HG03432 (cell line): ENCODE results near the gene PEF1.

ENCODE experiments used
- ATAC-seq: cut with Tn5 transposase; IDR thresholded peaks from one replicate; pipeline ENCODE4 v1.9.1; 2021; ENCODE audit warnings: mild to moderate bottlenecking, moderate library complexity; ENCODE audit not compliant: unreplicated experiment

PEF1 gene

GRCh38 chr1:31671561-31672201, 27.0 kb upstream of the PEF1 start:
- no peak for ATAC-seq

- ATAC-seq: no peak
These were observed 26.5 kb upstream of the PEF1 start for GRCh38 chr1:31671147-31671546.

- no peak for ATAC-seq
These were observed 25.9 kb upstream of the PEF1 start for GRCh38 chr1:31670593-31670964.

- no peak for ATAC-seq
These were observed 25.3 kb upstream of the PEF1 start for GRCh38 chr1:31669786-31670592.

GRCh38 chr1:31669433-31669785, 24.7 kb upstream of the PEF1 start:
- no peak for ATAC-seq

GRCh38 chr1:31668303-31668883, 23.7 kb upstream of the PEF1 start:
- no peak for ATAC-seq

GRCh38 chr1:31667065-31667785, 22.5 kb upstream of the PEF1 start:
- ATAC-seq: no peak

GRCh38 chr1:31666263-31666963, 21.7 kb upstream of the PEF1 start:
- no peak for ATAC-seq

- no peak for ATAC-seq
These were observed 20.7 kb upstream of the PEF1 start for GRCh38 chr1:31665234-31665878.

GRCh38 chr1:31664528-31664927, 19.9 kb upstream of the PEF1 start:
- no peak for ATAC-seq

- no peak for ATAC-seq
These were observed 19.2 kb upstream of the PEF1 start for GRCh38 chr1:31663622-31664452.

- ATAC-seq: no peak
These were observed 17.8 kb upstream of the PEF1 start for GRCh38 chr1:31662463-31662862.

GRCh38 chr1:31661856-31662255, 17.2 kb upstream of the PEF1 start:
- no peak for ATAC-seq

GRCh38 chr1:31660871-31661455, 16.3 kb upstream of the PEF1 start:
- ATAC-seq: no peak

GRCh38 chr1:31659889-31660288, 15.2 kb upstream of the PEF1 start:
- ATAC-seq: no peak

- no peak for ATAC-seq
These were observed 14.0 kb upstream of the PEF1 start for GRCh38 chr1:31658721-31659120.

GRCh38 chr1:31657972-31658510, 13.4 kb upstream of the PEF1 start:
- no peak for ATAC-seq

GRCh38 chr1:31657020-31657804, 12.5 kb upstream of the PEF1 start:
- ATAC-seq: no peak
